Loucy (cell line): ENCODE data around the gene PAX5.

Experiments used
- H2AFZ ChIP-seq: fragments of 200-600 bp; sonication (generic); 2 replicates; pipeline ENCODE4 v1.6.0; 2016; ENCODE audit warnings: antibody characterized with exemption, mild to moderate bottlenecking, low read length, moderate library complexity
- H3F3A ChIP-seq: fragments of 200-600 bp; 2 replicates; pipeline ENCODE4 v1.6.0; 2016; ENCODE audit warnings: antibody characterized with exemption, low read depth, mild to moderate bottlenecking
- H3K27me3 ChIP-seq: fragments of 200-600 bp; sonication (generic); 2 replicates; pipeline ENCODE4 v1.6.1; 2014; ENCODE audit warnings: low read length, mild to moderate bottlenecking; ENCODE audit not compliant: insufficient read depth, poor library complexity, severe bottlenecking
- H3K36me3 ChIP-seq: fragments of 200-600 bp; sonication (generic); 2 replicates; pipeline ENCODE4 v1.6.1; 2016; ENCODE audit warnings: low read length; ENCODE audit not compliant: insufficient read depth
- H3K4me1 ChIP-seq: fragments of 200-600 bp; sonication (generic); 2 replicates; pipeline ENCODE4 v1.5.1; 2014; ENCODE audit warnings: low read length, mild to moderate bottlenecking; ENCODE audit not compliant: insufficient read depth, poor library complexity, severe bottlenecking
- H3K4me2 ChIP-seq: fragments of 200-600 bp; sonication (generic); 2 replicates; pipeline ENCODE4 v1.6.0; 2014; ENCODE audit warnings: antibody characterized with exemption, low read length, low read depth, mild to moderate bottlenecking; ENCODE audit not compliant: poor library complexity, severe bottlenecking
- H3K4me3 ChIP-seq: fragments of 200-600 bp; sonication (generic); 2 replicates; pipeline ENCODE4 v1.5.1; 2014; ENCODE audit warnings: low read length, mild to moderate bottlenecking, mixed read lengths; ENCODE audit not compliant: poor library complexity, severe bottlenecking
- H3K79me2 ChIP-seq: fragments of 200-600 bp; sonication (generic); 2 replicates; pipeline ENCODE4 v1.6.1; 2014; ENCODE audit warnings: low read length; ENCODE audit not compliant: insufficient read depth
- H3K9ac ChIP-seq: fragments of 200-600 bp; sonication (generic); 2 replicates; pipeline ENCODE4 v1.6.0; 2014; ENCODE audit warnings: mild to moderate bottlenecking, low read depth, low read length, moderate library complexity; ENCODE audit not compliant: poor library complexity, severe bottlenecking
- H3K9me2 ChIP-seq: fragments of 200-600 bp; sonication (generic); replicated peaks from 2 replicates; pipeline ENCODE4 v1.6.1; 2016; ENCODE audit warnings: low read depth, low read length, mixed read lengths
- H3K9me3 ChIP-seq: fragments of 200-600 bp; sonication (generic); 2 replicates; pipeline ENCODE4 v1.6.1; 2014; ENCODE audit warnings: mild to moderate bottlenecking, antibody characterized with exemption, low read length, low read depth; ENCODE audit not compliant: insufficient read depth
- H4K20me1 ChIP-seq: fragments of 200-600 bp; sonication (generic); 2 replicates; pipeline ENCODE4 v1.6.0; 2014; ENCODE audit warnings: antibody characterized with exemption, low read length, mild to moderate bottlenecking; ENCODE audit not compliant: insufficient read depth, poor library complexity, severe bottlenecking
- EZH2phosphoT487 ChIP-seq: fragments of 200-600 bp; IDR thresholded peaks from 2 replicates; pipeline ENCODE4 v1.6.1; 2018; ENCODE audit warnings: antibody characterized with exemption, mild to moderate bottlenecking, moderate library complexity, borderline replicate concordance
- TF ChIP-seq, protein P1 (sequence below): fragments of 200-600 bp; sonication (generic); conservative IDR thresholded peaks from 2 replicates; pipeline ENCODE4 v1.5.1; 2014; ENCODE audit warnings: mild to moderate bottlenecking, antibody characterized with exemption, low read length

Gene PAX5

GRCh38 chr9:36894695-36895310 is 139.3 kb downstream of the PAX5 start:
- Histone ChIP-seq H3K79me2 (no peaks in the 10 kb centered on the region), H3K4me3 (no peak overlapping the region), H3K4me2 (no peak overlapping the region), H3K4me1 (no peaks in the 10 kb centered on the region), H3K36me3 (no peaks in the 10 kb centered on the region), H3K9me3 (no peaks in the 10 kb centered on the region), H4K20me1 (no peaks in the 10 kb centered on the region), H3K9ac (no peak overlapping the region), H3K27me3 (no peaks in the 10 kb centered on the region), H3K9me2 (no peaks in the 10 kb centered on the region), H2AFZ (no peak overlapping the region), H3F3A (no peaks in the 10 kb centered on the region)
- no peak for TF ChIP-seq EZH2phosphoT487
- TF ChIP-seq, protein P1, sequence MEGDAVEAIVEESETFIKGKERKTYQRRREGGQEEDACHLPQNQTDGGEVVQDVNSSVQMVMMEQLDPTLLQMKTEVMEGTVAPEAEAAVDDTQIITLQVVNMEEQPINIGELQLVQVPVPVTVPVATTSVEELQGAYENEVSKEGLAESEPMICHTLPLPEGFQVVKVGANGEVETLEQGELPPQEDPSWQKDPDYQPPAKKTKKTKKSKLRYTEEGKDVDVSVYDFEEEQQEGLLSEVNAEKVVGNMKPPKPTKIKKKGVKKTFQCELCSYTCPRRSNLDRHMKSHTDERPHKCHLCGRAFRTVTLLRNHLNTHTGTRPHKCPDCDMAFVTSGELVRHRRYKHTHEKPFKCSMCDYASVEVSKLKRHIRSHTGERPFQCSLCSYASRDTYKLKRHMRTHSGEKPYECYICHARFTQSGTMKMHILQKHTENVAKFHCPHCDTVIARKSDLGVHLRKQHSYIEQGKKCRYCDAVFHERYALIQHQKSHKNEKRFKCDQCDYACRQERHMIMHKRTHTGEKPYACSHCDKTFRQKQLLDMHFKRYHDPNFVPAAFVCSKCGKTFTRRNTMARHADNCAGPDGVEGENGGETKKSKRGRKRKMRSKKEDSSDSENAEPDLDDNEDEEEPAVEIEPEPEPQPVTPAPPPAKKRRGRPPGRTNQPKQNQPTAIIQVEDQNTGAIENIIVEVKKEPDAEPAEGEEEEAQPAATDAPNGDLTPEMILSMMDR: no peak

DNA sequence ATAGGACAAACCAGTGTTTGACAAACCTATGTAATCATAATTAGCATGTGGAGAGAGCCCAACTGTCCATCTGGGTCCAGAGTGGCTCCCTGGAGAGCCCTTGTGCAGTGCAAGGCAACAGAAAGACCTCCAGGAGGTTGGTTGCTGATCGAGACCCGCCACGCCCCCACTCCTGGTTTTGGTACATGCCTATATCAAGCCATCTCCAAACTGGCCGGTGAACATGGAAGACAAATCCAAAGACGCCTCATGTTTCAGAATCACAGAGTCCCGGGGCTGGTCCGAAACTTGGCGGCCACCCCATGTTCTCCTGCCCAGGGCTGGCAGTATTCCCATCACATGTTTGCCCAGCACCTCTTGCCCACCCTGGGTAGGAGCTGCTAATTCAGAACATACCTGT is 140.2 kb downstream of the PAX5 start:
- H3K4me1 ChIP-seq: no peaks in the 10 kb centered on the region
- H2AFZ ChIP-seq: no peak overlapping the region
- no peak overlapping the region for H3K4me3 ChIP-seq
- H3K79me2 ChIP-seq: no peaks in the 10 kb centered on the region
- no peaks in the 10 kb centered on the region for H3F3A ChIP-seq
- H3K36me3 ChIP-seq: no peaks in the 10 kb centered on the region
- no peaks in the 10 kb centered on the region for H3K9me2 ChIP-seq
- H4K20me1 ChIP-seq: no peaks in the 10 kb centered on the region
- TF ChIP-seq, protein P1: no peak
- TF ChIP-seq EZH2phosphoT487: no peak
- no peak overlapping the region for H3K9ac ChIP-seq
- H3K9me3 ChIP-seq: no peaks in the 10 kb centered on the region
- H3K27me3 ChIP-seq: no peaks in the 10 kb centered on the region
- no peak overlapping the region for H3K4me2 ChIP-seq

DNA sequence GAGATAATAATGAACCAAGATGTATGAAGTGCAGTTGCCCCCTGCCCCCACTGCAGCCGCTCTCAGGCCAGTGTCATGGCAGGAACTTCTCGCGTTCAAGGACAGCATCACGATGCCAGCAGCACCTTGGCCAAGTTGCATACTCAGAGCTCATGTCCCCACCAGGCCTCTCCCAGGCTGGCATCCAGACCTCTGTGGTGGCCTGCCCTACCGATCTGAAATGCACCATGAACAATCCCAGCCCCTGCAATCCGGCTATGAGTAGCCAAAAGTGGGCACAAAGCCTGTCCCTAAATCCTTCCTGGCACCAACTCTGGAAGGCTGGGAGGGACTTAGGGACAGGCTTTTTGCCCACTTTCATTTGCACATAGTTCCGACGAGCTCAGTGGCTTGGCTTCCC is 140.9 kb downstream of the PAX5 start:
- H3K4me2 ChIP-seq: no peak overlapping the region
- no peaks in the 10 kb centered on the region for H3K9me3 ChIP-seq
- no peaks in the 10 kb centered on the region for H3K36me3 ChIP-seq
- no peaks in the 10 kb centered on the region for H3K4me1 ChIP-seq
- no peaks in the 10 kb centered on the region for H3K27me3 ChIP-seq
- TF ChIP-seq, protein P1: no peak
- no peak for TF ChIP-seq EZH2phosphoT487
- no peak overlapping the region for H3K9ac ChIP-seq
- H3K9me2 ChIP-seq: no peaks in the 10 kb centered on the region
- no peaks in the 10 kb centered on the region for H3K79me2 ChIP-seq
- H3F3A ChIP-seq: no peaks in the 10 kb centered on the region
- no peak overlapping the region for H2AFZ ChIP-seq
- no peaks in the 10 kb centered on the region for H4K20me1 ChIP-seq
- no peak overlapping the region for H3K4me3 ChIP-seq
